ENCODE data around the gene HIF3A.

Gene HIF3A

DNA sequence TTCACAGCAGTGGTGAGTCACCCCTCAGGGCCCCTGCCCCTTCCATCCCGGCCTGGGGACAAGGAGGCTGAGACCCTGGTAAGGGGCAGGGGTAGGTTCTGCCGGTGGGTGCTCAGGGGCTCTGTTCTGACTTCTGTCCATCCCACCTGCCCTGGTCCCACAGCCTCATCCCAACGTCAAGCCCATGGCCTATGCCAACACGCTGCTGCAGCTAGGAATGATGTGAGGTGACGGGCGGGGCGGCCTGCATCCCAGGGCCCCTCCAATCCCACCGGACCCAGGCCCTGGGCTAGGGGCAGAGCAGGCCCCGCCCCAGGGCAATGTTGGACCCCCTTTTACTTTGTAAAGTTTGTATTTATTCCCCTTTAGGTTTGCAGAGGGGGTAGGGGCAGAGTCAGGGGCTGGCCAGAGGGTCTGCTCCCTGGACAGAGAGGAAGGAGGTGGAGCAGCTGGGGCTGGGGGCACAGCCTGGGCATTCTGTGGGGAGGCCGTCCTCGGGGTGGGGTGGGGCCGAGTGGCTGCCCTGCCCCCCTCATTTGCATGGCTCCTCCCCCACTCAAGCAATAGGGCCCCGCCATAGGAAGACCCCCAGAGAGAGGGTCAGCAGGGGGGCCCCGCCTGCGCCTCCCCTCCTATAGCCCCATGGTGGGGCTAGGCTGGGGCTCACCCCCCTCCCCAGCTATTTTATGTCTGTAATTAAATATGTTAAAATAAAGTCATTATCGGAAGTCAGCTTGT is 93.4 kb downstream of the HIF3A start:
- no peak overlapping the region for H3K27ac ChIP-seq (ENCODE audit: low read length)
- H3K9me3 ChIP-seq (ENCODE audit: insufficient read depth, low read length, severe bottlenecking): no peaks in the 10 kb centered on the region
- H3K4me3 ChIP-seq (ENCODE audit: low read depth in 1 of 2, low read length in 2 of 2): no peak overlapping the region
- TF ChIP-seq CTCF (IDR thresholded peaks at IDR 0.05; ENCODE audit: borderline replicate concordance, extremely low read depth, low read length, poor library complexity, severe bottlenecking): no peak
- no peak for TF ChIP-seq EZH2 (IDR thresholded peaks at IDR 0.05; ENCODE audit: borderline replicate concordance, low read depth, low read length, severe bottlenecking)
- no peak overlapping the region for H3K9ac ChIP-seq (ENCODE audit: low read depth, low read length)
- no peaks in the 10 kb centered on the region for H3K79me2 ChIP-seq (ENCODE audit: insufficient read depth, low read length)
- H3K27me3 ChIP-seq (ENCODE audit: insufficient read depth, low read length, poor library complexity): no peaks in the 10 kb centered on the region
- H2AFZ ChIP-seq (ENCODE audit: low read depth, low read length): no peak overlapping the region
- H3K4me2 ChIP-seq (ENCODE audit: insufficient read depth, low read length): no peak overlapping the region
- H4K20me1 ChIP-seq (ENCODE audit: insufficient read depth, low read length): peaks cover 19% of the 10 kb centered on the region
- peaks cover 66% of the 10 kb centered on the region for H3K36me3 ChIP-seq (ENCODE audit: insufficient read depth, low read length)
- H3K4me1 ChIP-seq (ENCODE audit: insufficient read depth, low read length): no peaks in the 10 kb centered on the region
- DNase-seq (no peak), ATAC-seq (ENCODE audit: insufficient read depth, low read depth) (peak; percentile 36; the same call in 1 of the 3 replicates)

- Histone ChIP-seq H3K27me3 (ENCODE audit: insufficient read depth, low read length, poor library complexity) (no peaks in the 10 kb centered on the region), H2AFZ (ENCODE audit: low read depth, low read length) (no peak overlapping the region), H3K79me2 (ENCODE audit: insufficient read depth, low read length) (no peaks in the 10 kb centered on the region), H3K4me2 (ENCODE audit: insufficient read depth, low read length) (no peak overlapping the region), H3K27ac (ENCODE audit: low read length) (no peak overlapping the region), H3K9me3 (ENCODE audit: insufficient read depth, low read length, severe bottlenecking) (no peaks in the 10 kb centered on the region), H3K4me3 (ENCODE audit: low read depth in 1 of 2, low read length in 2 of 2) (no peak overlapping the region), H3K9ac (ENCODE audit: low read depth, low read length) (no peak overlapping the region), H4K20me1 (ENCODE audit: insufficient read depth, low read length) (peaks cover 19% of the 10 kb centered on the region), H3K36me3 (ENCODE audit: insufficient read depth, low read length) (peaks cover 61% of the 10 kb centered on the region), H3K4me1 (ENCODE audit: insufficient read depth, low read length) (no peaks in the 10 kb centered on the region)
- ATAC-seq (ENCODE audit: insufficient read depth, low read depth): no peak
- DNase-seq: no peak
- TF ChIP-seq EZH2 (IDR thresholded peaks at IDR 0.05; ENCODE audit: borderline replicate concordance, low read depth, low read length, severe bottlenecking) (no peak), CTCF (IDR thresholded peaks at IDR 0.05; ENCODE audit: borderline replicate concordance, extremely low read depth, low read length, poor library complexity, severe bottlenecking) (no peak)
Observed at GRCh38 chr19:46390866-46391265, 94.0 kb downstream of the HIF3A start.

GRCh38 chr19:46391296-46392251 is 94.7 kb downstream of the HIF3A start:
- no peak overlapping the region for H3K4me3 ChIP-seq (ENCODE audit: low read depth in 1 of 2, low read length in 2 of 2)
- no peaks in the 10 kb centered on the region for H3K4me1 ChIP-seq (ENCODE audit: insufficient read depth, low read length)
- H3K27me3 ChIP-seq (ENCODE audit: insufficient read depth, low read length, poor library complexity): no peaks in the 10 kb centered on the region
- DNase-seq (no peak), ATAC-seq (ENCODE audit: insufficient read depth, low read depth) (no peak)
- peaks cover 19% of the 10 kb centered on the region for H4K20me1 ChIP-seq (ENCODE audit: insufficient read depth, low read length)
- peaks cover 56% of the 10 kb centered on the region for H3K36me3 ChIP-seq (ENCODE audit: insufficient read depth, low read length)
- TF ChIP-seq CTCF (IDR thresholded peaks at IDR 0.05; ENCODE audit: borderline replicate concordance, extremely low read depth, low read length, poor library complexity, severe bottlenecking) (no peak), EZH2 (IDR thresholded peaks at IDR 0.05; ENCODE audit: borderline replicate concordance, low read depth, low read length, severe bottlenecking) (no peak)
- H3K27ac ChIP-seq (ENCODE audit: low read length): no peak overlapping the region
- no peak overlapping the region for H2AFZ ChIP-seq (ENCODE audit: low read depth, low read length)
- no peaks in the 10 kb centered on the region for H3K79me2 ChIP-seq (ENCODE audit: insufficient read depth, low read length)
- no peak overlapping the region for H3K4me2 ChIP-seq (ENCODE audit: insufficient read depth, low read length)
- H3K9ac ChIP-seq (ENCODE audit: low read depth, low read length): no peak overlapping the region
- H3K9me3 ChIP-seq (ENCODE audit: insufficient read depth, low read length, severe bottlenecking): no peaks in the 10 kb centered on the region

All from DND-41 (cell line).